Measurements from ENCODE around the gene OTOP3. TPM values are rescaled to one million over a fixed set of nuclear protein-coding genes. Genes with fewer than 3 reads are reported as not detected.

Gene OTOP3
- total and polyA plus RNA-seq, 2 of the 4 experiments (the other 2 are of a cell fraction) = not detected

DNA sequence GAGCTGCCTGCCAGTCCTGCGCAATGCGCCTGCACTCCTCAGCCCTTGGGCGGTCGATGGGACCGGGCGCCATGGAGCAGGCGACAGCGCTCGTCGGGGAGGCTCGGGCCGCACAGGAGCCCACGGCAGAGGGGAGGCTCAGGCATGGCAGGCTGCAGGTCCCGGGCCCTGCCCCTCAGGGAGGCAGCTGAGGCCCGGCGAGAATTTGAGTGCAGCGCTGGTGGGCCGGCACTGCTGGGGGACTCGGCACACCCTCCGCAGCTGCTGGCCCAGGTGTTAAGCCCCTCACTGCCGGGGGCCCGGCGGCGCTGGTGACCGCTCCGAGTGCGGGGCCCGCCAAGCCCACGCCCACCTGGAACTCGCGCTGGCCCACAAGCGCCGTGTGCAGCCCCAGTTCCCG, 28.7 kb upstream of the OTOP3 start:
- Histone ChIP-seq H3K27me3 (ENCODE audit: control insufficient read depth, insufficient read depth, low read length) (peaks cover 19% of the 10 kb centered on the region), H2AFZ (replicated peaks; ENCODE audit: low read length, poor library complexity) (no peak overlapping the region), H2BK20ac (ENCODE audit: low read depth, low read length) (no peak overlapping the region), H3K4me3 (ENCODE audit: insufficient read depth, low read depth, low read length) (no peak overlapping the region), H3K27ac (ENCODE audit: insufficient read depth, low read length) (no peak overlapping the region), H2AK5ac (ENCODE audit: low read depth, low read length) (no peak overlapping the region), H3K14ac (replicated peaks; ENCODE audit: low read depth, low read length) (no peak overlapping the region), H3K4ac (ENCODE audit: low read depth, low read length) (no peak overlapping the region), H4K5ac (ENCODE audit: low read depth, low read length) (no peak overlapping the region), H3K18ac (ENCODE audit: low read depth, low read length) (no peak overlapping the region), H2AK9ac (replicated peaks; ENCODE audit: low read depth, low read length, poor library complexity) (no peak overlapping the region), H3K4me2 (ENCODE audit: low read depth, low read length) (no peak overlapping the region), H3K4me1 (ENCODE audit: control insufficient read depth, insufficient read depth, low read length) (no peaks in the 10 kb centered on the region), H3K9me3 (ENCODE audit: control insufficient read depth, insufficient read depth, low read length) (no peaks in the 10 kb centered on the region), H3K9ac (ENCODE audit: low read depth, low read length) (no peak overlapping the region), H2BK120ac (ENCODE audit: low read depth, low read length) (no peak overlapping the region), H4K91ac (ENCODE audit: insufficient read depth, low read depth, low read length) (no peak overlapping the region), H2BK5ac (ENCODE audit: low read depth, low read length, poor library complexity, severe bottlenecking) (no peak overlapping the region), H3K36me3 (ENCODE audit: control insufficient read depth, insufficient read depth, low read length) (no peaks in the 10 kb centered on the region), H3K9me1 (ENCODE audit: insufficient read depth, low read length) (no peaks in the 10 kb centered on the region), H4K8ac (ENCODE audit: low read depth in 2 of 2, low read length in 2 of 2) (no peak overlapping the region), H3K23ac (ENCODE audit: low read depth, low read length) (no peak overlapping the region), H3K56ac (ENCODE audit: extremely low read depth, insufficient read depth, low read length) (no peak overlapping the region), H3K79me1 (ENCODE audit: low read depth in 1 of 2, low read length in 2 of 2) (no peaks in the 10 kb centered on the region), H4K20me1 (ENCODE audit: insufficient read depth, low read length) (no peaks in the 10 kb centered on the region), H2BK15ac (ENCODE audit: low read depth, low read length) (no peak overlapping the region)
- DNase-seq (no peak), ATAC-seq (ENCODE audit: low read depth) (no peak)
- no TSS peak for BruUV-seq (replicated peaks)
- dilution Hi-C loops (cut with HindIII; ENCODE audit: low sequenced_read_pairs, unreplicated experiment) = no loop called here
- TF ChIP-seq BHLHE40 (IDR thresholded peaks at IDR 0.05; ENCODE audit: low read depth, low read length) (no peak), CHD1 (IDR thresholded peaks at IDR 0.05; ENCODE audit: low read depth, low read length) (no peak), FOS (IDR thresholded peaks at IDR 0.05; ENCODE audit: low read depth, low read length) (no peak), MAZ (IDR thresholded peaks at IDR 0.05; ENCODE audit: borderline replicate concordance, low read depth, low read length) (no peak), RAD21 (IDR thresholded peaks at IDR 0.05; ENCODE audit: low read length) (no peak), MXI1 (IDR thresholded peaks at IDR 0.05; ENCODE audit: borderline replicate concordance, low read depth, low read length) (no peak), MAFK (IDR thresholded peaks at IDR 0.05; ENCODE audit: low read depth, low read length) (no peak), CEBPB (IDR thresholded peaks at IDR 0.05; ENCODE audit: low read depth, low read length) (no peak), RFX5 (IDR thresholded peaks at IDR 0.05; ENCODE audit: low read depth, low read length) (no peak), POLR2A (IDR thresholded peaks at IDR 0.05; ENCODE audit: low read depth, low read length) (no peak), SMC3 (IDR thresholded peaks at IDR 0.05; ENCODE audit: low read depth, low read length) (no peak), RCOR1 (IDR thresholded peaks at IDR 0.05; ENCODE audit: insufficient replicate concordance, low read length) (no peak), NFE2L2 (IDR thresholded peaks at IDR 0.05; ENCODE audit: low read depth, low read length) (no peak)
- TF ChIP-seq, protein P1, sequence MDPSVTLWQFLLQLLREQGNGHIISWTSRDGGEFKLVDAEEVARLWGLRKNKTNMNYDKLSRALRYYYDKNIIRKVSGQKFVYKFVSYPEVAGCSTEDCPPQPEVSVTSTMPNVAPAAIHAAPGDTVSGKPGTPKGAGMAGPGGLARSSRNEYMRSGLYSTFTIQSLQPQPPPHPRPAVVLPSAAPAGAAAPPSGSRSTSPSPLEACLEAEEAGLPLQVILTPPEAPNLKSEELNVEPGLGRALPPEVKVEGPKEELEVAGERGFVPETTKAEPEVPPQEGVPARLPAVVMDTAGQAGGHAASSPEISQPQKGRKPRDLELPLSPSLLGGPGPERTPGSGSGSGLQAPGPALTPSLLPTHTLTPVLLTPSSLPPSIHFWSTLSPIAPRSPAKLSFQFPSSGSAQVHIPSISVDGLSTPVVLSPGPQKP (IDR thresholded peaks at IDR 0.05; ENCODE audit: borderline replicate concordance, low read depth, low read length) = no peak
- TF ChIP-seq, protein P2, sequence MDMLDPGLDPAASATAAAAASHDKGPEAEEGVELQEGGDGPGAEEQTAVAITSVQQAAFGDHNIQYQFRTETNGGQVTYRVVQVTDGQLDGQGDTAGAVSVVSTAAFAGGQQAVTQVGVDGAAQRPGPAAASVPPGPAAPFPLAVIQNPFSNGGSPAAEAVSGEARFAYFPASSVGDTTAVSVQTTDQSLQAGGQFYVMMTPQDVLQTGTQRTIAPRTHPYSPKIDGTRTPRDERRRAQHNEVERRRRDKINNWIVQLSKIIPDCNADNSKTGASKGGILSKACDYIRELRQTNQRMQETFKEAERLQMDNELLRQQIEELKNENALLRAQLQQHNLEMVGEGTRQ (IDR thresholded peaks at IDR 0.05; ENCODE audit: low read depth, low read length) = no peak
- POLR2A ChIA-PET (ENCODE audit: unreplicated experiment) = no interaction called here
- CTCF ChIA-PET = no interaction called here
- intact Hi-C loops (cut with micrococcal nuclease) = no loop called here
- 90% methylated on average over 20 of the region's 34 CpGs; no CpG with 5 or more reads in 1 of the 2 experiments for WGBS, 2 experiments (ENCODE audit: extremely low coverage in 2 of 2, insufficient read length in 1 of 2)
- in situ Hi-C loops (cut with MboI; ENCODE audit: low sequenced_read_pairs) = no loop called here
